KMS-11 (cell line): Measurements from ENCODE around the gene FOXN3.

Experiments
- H2AFZ ChIP-seq: fragments of 200-600 bp; sonication (generic); 2 replicates; pipeline ENCODE4 v1.6.1; 2016; ENCODE audit warnings: antibody characterized with exemption, mixed run types, low read depth
- H3K27ac ChIP-seq: fragments of 200-600 bp; sonication (generic); 2 replicates; pipeline ENCODE4 v1.6.1; 2016; ENCODE audit warnings: mild to moderate bottlenecking, mixed run types
- H3K27me3 ChIP-seq: fragments of 200-600 bp; sonication (generic); 2 replicates; pipeline ENCODE4 v1.6.1; 2017; ENCODE audit warnings: mild to moderate bottlenecking, low read depth, mixed run types, moderate library complexity; ENCODE audit not compliant: insufficient read depth
- H3K36me3 ChIP-seq: fragments of 200-600 bp; sonication (generic); 2 replicates; pipeline ENCODE4 v1.6.1; 2017; ENCODE audit warnings: mild to moderate bottlenecking, mixed run types; ENCODE audit not compliant: insufficient read depth
- H3K4me1 ChIP-seq: fragments of 200-600 bp; sonication (generic); 2 replicates; pipeline ENCODE4 v1.6.1; 2016; ENCODE audit warnings: mild to moderate bottlenecking, low read depth, mixed run types; ENCODE audit not compliant: poor library complexity, severe bottlenecking
- H3K4me2 ChIP-seq: fragments of 200-600 bp; sonication (generic); 2 replicates; pipeline ENCODE4 v1.7.0; 2016; ENCODE audit warnings: mild to moderate bottlenecking, mixed run types
- H3K4me3 ChIP-seq: fragments of 200-600 bp; sonication (generic); IDR thresholded peaks from 2 replicates; pipeline ENCODE4 v1.6.1; 2017; ENCODE audit warnings: low read depth, low read length, mixed read lengths; ENCODE audit not compliant: insufficient read depth
- H3K79me2 ChIP-seq: fragments of 200-600 bp; sonication (generic); 2 replicates; pipeline ENCODE4 v1.6.1; 2016; ENCODE audit warnings: low read depth, mixed run types; ENCODE audit not compliant: insufficient read depth
- H3K9ac ChIP-seq: fragments of 200-600 bp; sonication (generic); 2 replicates; pipeline ENCODE4 v1.6.1; 2016; ENCODE audit warnings: mild to moderate bottlenecking, mixed run types
- H4K20me1 ChIP-seq: fragments of 200-600 bp; sonication (generic); 2 replicates; pipeline ENCODE4 v1.6.1; 2016; ENCODE audit warnings: mild to moderate bottlenecking, mixed run types; ENCODE audit not compliant: insufficient read depth
- CTCF ChIP-seq: fragments of 200-600 bp; sonication (generic); conservative IDR thresholded peaks from 2 replicates; pipeline ENCODE4 v1.6.1; 2017; ENCODE audit warnings: low read depth, mild to moderate bottlenecking, antibody characterized with exemption, low read length, moderate library complexity, mixed read lengths

Gene FOXN3

GRCh38 chr14:89342049-89342448, 75.0 kb downstream of the FOXN3 start:
- Histone ChIP-seq H3K9ac (no peak overlapping the region), H3K4me2 (no peak overlapping the region), H2AFZ (no peak overlapping the region), H4K20me1 (no peaks in the 10 kb centered on the region), H3K4me1 (no peaks in the 10 kb centered on the region), H3K4me3 (no peak overlapping the region), H3K79me2 (no peaks in the 10 kb centered on the region), H3K27ac (no peak overlapping the region), H3K36me3 (no peaks in the 10 kb centered on the region), H3K27me3 (no peaks in the 10 kb centered on the region)
- TF ChIP-seq CTCF, result no peak

GRCh38 chr14:89340200-89341181, 76.5 kb downstream of the FOXN3 start:
- H3K36me3 ChIP-seq, result no peaks in the 10 kb centered on the region
- no peak overlapping the region for H3K4me3 ChIP-seq
- H3K27ac ChIP-seq, result no peak overlapping the region
- H3K4me1 ChIP-seq, result no peaks in the 10 kb centered on the region
- no peak for TF ChIP-seq CTCF
- H3K9ac ChIP-seq, result no peak overlapping the region
- H2AFZ ChIP-seq, result no peak overlapping the region
- H3K27me3 ChIP-seq, result no peaks in the 10 kb centered on the region
- no peak overlapping the region for H3K4me2 ChIP-seq
- H4K20me1 ChIP-seq, result no peaks in the 10 kb centered on the region
- H3K79me2 ChIP-seq, result no peaks in the 10 kb centered on the region

- no peaks in the 10 kb centered on the region for H3K27me3 ChIP-seq
- H3K4me2 ChIP-seq, result no peak overlapping the region
- no peak overlapping the region for H3K9ac ChIP-seq
- TF ChIP-seq CTCF, result no peak
- no peaks in the 10 kb centered on the region for H3K4me1 ChIP-seq
- no peaks in the 10 kb centered on the region for H3K36me3 ChIP-seq
- H3K27ac ChIP-seq, result no peak overlapping the region
- H4K20me1 ChIP-seq, result no peaks in the 10 kb centered on the region
- H2AFZ ChIP-seq, result no peak overlapping the region
- no peaks in the 10 kb centered on the region for H3K79me2 ChIP-seq
- no peak overlapping the region for H3K4me3 ChIP-seq
Measured at GRCh38 chr14:89339579-89339978, 77.5 kb downstream of the FOXN3 start.

- Histone ChIP-seq H3K36me3 (no peaks in the 10 kb centered on the region), H4K20me1 (no peaks in the 10 kb centered on the region), H3K9ac (no peak overlapping the region), H3K27ac (no peak overlapping the region), H2AFZ (no peak overlapping the region), H3K4me1 (no peaks in the 10 kb centered on the region), H3K27me3 (no peaks in the 10 kb centered on the region), H3K4me3 (no peak overlapping the region), H3K4me2 (no peak overlapping the region), H3K79me2 (no peaks in the 10 kb centered on the region)
- TF ChIP-seq CTCF, result no peak
Measured at GRCh38 chr14:89339158-89339557, 77.9 kb downstream of the FOXN3 start.
